SH-SY5Y (cell line): ENCODE measurements around the gene ATP9B.

ENCODE experiments used
- GATA2 ChIP-seq: IDR thresholded peaks from 2 replicates; pipeline ENCODE4 v1.6.1; 2011; ENCODE audit warnings: mild to moderate bottlenecking, low read depth, low read length
- GATA3 ChIP-seq: IDR thresholded peaks from 2 replicates; pipeline ENCODE4 v1.6.1; 2011; ENCODE audit warnings: low read depth, mild to moderate bottlenecking, low read length, moderate library complexity

DNA sequence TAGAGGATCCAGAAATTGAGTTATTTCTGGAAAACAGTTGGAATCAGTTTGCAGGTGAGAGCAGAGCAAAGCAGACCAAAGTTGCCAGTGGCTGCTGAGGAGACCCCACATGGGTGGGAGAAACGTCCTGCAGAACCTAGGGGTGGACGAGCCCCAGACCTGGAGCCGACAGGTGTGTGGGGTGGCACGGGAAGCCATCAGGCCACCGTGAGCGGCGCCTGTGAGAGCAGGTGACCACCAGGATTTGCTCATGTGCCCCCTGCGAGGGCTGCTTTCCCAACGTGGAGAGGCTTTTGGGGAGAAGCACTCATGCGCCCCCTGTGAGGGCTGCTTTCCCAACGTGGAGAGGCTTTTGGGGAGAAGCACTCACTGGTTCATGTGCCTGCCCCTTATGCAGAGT, 209.7 kb downstream of the ATP9B start:
- TF ChIP-seq GATA2 (no peak), GATA3 (no peak)
